ENCODE results near the gene TGM2.
A peak's percentile ranks its signal among the peaks of the same experiment; 100 is the strongest.

Gene TGM2

DNA sequence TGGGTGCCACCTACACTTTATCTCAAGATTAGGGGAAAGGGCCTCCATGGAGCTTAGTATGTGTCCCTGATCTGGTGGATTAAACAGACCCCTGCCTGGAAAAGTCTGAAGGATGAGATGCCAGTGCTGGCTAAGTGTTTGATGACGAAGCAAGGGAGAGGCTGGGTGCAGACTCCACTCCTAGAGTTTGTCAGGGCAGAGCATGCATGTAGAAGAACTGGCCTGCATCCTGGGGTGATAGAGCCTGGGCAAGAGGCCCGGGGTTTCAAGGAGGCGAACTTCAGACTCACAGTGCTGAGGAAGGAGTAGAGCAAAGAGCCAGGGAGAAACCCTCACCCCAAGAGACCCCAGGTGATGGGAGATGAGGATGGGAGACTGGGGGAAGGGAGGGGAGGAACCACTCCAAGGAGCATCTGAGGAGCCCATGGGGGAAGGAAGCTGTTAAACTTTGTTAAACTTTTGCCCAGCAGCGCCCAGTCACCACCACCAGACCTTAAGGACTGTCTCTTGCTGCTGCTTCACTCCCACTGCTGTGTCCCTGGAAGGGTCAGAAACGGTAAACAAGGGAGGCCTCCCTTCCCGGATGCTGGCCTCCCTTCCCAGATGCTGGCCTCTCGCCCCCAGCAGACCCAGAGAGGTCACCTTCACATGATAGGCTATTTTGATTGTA lies 69.9 kb downstream of the TGM2 start:
- Histone ChIP-seq H3K4me1 (ENCODE audit: low read length) (peaks cover 29% of the 10 kb centered on the region), H4K20me1 (ENCODE audit: insufficient read depth, low read length) (no peaks in the 10 kb centered on the region), H3K9me3 (replicated peaks; ENCODE audit: insufficient read depth, low read length) (no peaks in the 10 kb centered on the region), H2AFZ (ENCODE audit: low read length) (no peak overlapping the region), H3F3A (ENCODE audit: insufficient read depth, low read length) (no peaks in the 10 kb centered on the region; the same call in 1 of the 2 replicates), H3K4me2 (ENCODE audit: low read depth, low read length) (no peak overlapping the region), H3K27ac (ENCODE audit: low read length) (0 out of 2 replicates have a peak overlapping the region, but pooled peaks have one; percentile 1), H3K79me2 (ENCODE audit: low read length) (no peaks in the 10 kb centered on the region), H3K9me2 (replicated peaks; ENCODE audit: insufficient read depth, low read length) (no peaks in the 10 kb centered on the region), H3K27me3 (replicated peaks; ENCODE audit: insufficient read depth, low read length) (no peaks in the 10 kb centered on the region), H3K4me3 (ENCODE audit: low read length) (no peak overlapping the region), H3K9ac (ENCODE audit: low read length) (no peak overlapping the region), H3K36me3 (replicated peaks; ENCODE audit: insufficient read depth, low read length) (no peaks in the 10 kb centered on the region)
- TF ChIP-seq CTCF (IDR thresholded peaks at IDR 0.05; ENCODE audit: low read length) (no peak), EZH2 (optimal IDR thresholded peaks at IDR 0.05; ENCODE audit: low read depth, low read length) (no peak), EZH2phosphoT487 (IDR thresholded peaks at IDR 0.05; ENCODE audit: low read length) (no peak)
- DNase-seq, result no peak

GRCh38 chr20:38094373-38094891 lies 70.6 kb downstream of the TGM2 start:
- Histone ChIP-seq H3K4me1 (ENCODE audit: low read length) (peaks cover 25% of the 10 kb centered on the region), H3K36me3 (replicated peaks; ENCODE audit: insufficient read depth, low read length) (no peaks in the 10 kb centered on the region), H3K9me2 (replicated peaks; ENCODE audit: insufficient read depth, low read length) (no peaks in the 10 kb centered on the region), H3K9ac (ENCODE audit: low read length) (no peak overlapping the region), H3K79me2 (ENCODE audit: low read length) (no peaks in the 10 kb centered on the region), H3K27me3 (replicated peaks; ENCODE audit: insufficient read depth, low read length) (no peaks in the 10 kb centered on the region), H4K20me1 (ENCODE audit: insufficient read depth, low read length) (no peaks in the 10 kb centered on the region), H2AFZ (ENCODE audit: low read length) (no peak overlapping the region), H3F3A (ENCODE audit: insufficient read depth, low read length) (no peaks in the 10 kb centered on the region; the same call in 1 of the 2 replicates), H3K27ac (ENCODE audit: low read length) (peak overlapping the region; percentile 1; the same call in 1 of the 2 replicates), H3K4me3 (ENCODE audit: low read length) (no peak overlapping the region), H3K9me3 (replicated peaks; ENCODE audit: insufficient read depth, low read length) (no peaks in the 10 kb centered on the region), H3K4me2 (ENCODE audit: low read depth, low read length) (no peak overlapping the region)
- DNase-seq, result peak; percentile 12
- TF ChIP-seq EZH2phosphoT487 (IDR thresholded peaks at IDR 0.05; ENCODE audit: low read length), result no peak
- no peak for TF ChIP-seq EZH2 (optimal IDR thresholded peaks at IDR 0.05; ENCODE audit: low read depth, low read length)
- no peak for TF ChIP-seq CTCF (IDR thresholded peaks at IDR 0.05; ENCODE audit: low read length)

GRCh38 chr20:38093641-38094077 lies 71.4 kb downstream of the TGM2 start:
- Histone ChIP-seq H3K9me3 (replicated peaks; ENCODE audit: insufficient read depth, low read length) (no peaks in the 10 kb centered on the region), H2AFZ (ENCODE audit: low read length) (no peak overlapping the region), H3K9me2 (replicated peaks; ENCODE audit: insufficient read depth, low read length) (no peaks in the 10 kb centered on the region), H3K79me2 (ENCODE audit: low read length) (no peaks in the 10 kb centered on the region), H4K20me1 (ENCODE audit: insufficient read depth, low read length) (no peaks in the 10 kb centered on the region), H3K27me3 (replicated peaks; ENCODE audit: insufficient read depth, low read length) (no peaks in the 10 kb centered on the region), H3K4me3 (ENCODE audit: low read length) (no peak overlapping the region), H3K4me1 (ENCODE audit: low read length) (peaks cover 25% of the 10 kb centered on the region), H3K36me3 (replicated peaks; ENCODE audit: insufficient read depth, low read length) (no peaks in the 10 kb centered on the region), H3K4me2 (ENCODE audit: low read depth, low read length) (no peak overlapping the region), H3K27ac (ENCODE audit: low read length) (peak overlapping the region; percentile 4; the same call in 1 of the 2 replicates), H3F3A (ENCODE audit: insufficient read depth, low read length) (no peaks in the 10 kb centered on the region; the same call in 1 of the 2 replicates), H3K9ac (ENCODE audit: low read length) (no peak overlapping the region)
- no peak for DNase-seq
- TF ChIP-seq CTCF (IDR thresholded peaks at IDR 0.05; ENCODE audit: low read length), result no peak
- no peak for TF ChIP-seq EZH2 (optimal IDR thresholded peaks at IDR 0.05; ENCODE audit: low read depth, low read length)
- TF ChIP-seq EZH2phosphoT487 (IDR thresholded peaks at IDR 0.05; ENCODE audit: low read length), result no peak
